Gastroesophageal sphincter (tissue), 4 donors: Measurements from ENCODE around the gene ZNF385B. TPM values are rescaled to one million over a fixed set of nuclear protein-coding genes. Genes with fewer than 3 reads are reported as not detected.
"Not testable (repeated sequence)": the region's sequence is repeated elsewhere in the genome, so short reads cannot be mapped to it uniquely, and the experiment has no call there.

Experiments used
- ATAC-seq: fragments of 150-250 bp; one replicate; pipeline ENCODE4 v1.9.1; 2016; ENCODE audit warnings: mild to moderate bottlenecking, moderate library complexity
- H3K27ac ChIP-seq, 4 donors: fragments of 200-600 bp; sonication (generic) in 3 of 4; 1 replicate in 3 of 4; 2 replicates in 1 of 4; pipeline ENCODE4 v1.5.1; 2016 to 2019
- H3K27me3 ChIP-seq: fragments of 200-600 bp; sonication (generic); one replicate; pipeline ENCODE4 v1.5.1; 2019
- H3K36me3 ChIP-seq, 2 donors: fragments of 200-600 bp; sonication (generic); one replicate each; pipeline ENCODE4 v1.5.1; 2019; ENCODE audit warnings: control low read depth in 1 of 2
- H3K4me1 ChIP-seq, 3 donors: fragments of 200-600 bp; sonication (generic); 1 replicate in 2 of 3; 2 replicates in 1 of 3; pipeline ENCODE4 v1.5.1; 2016 to 2019; ENCODE audit warnings: control low read depth in 2 of 3
- H3K4me3 ChIP-seq, 2 donors: fragments of 200-600 bp; sonication (generic); one replicate each; pipeline ENCODE4 v1.5.1; 2019; ENCODE audit warnings: mild to moderate bottlenecking in 1 of 2, moderate library complexity in 1 of 2
- H3K9me3 ChIP-seq, 3 donors: fragments of 200-600 bp; sonication (generic); one replicate each; pipeline ENCODE4 v1.5.1; 2017 to 2019; ENCODE audit warnings: control low read depth in 2 of 3
- EP300 ChIP-seq: sonication (generic); formaldehyde crosslinking; IDR thresholded peaks from one replicate; pipeline ENCODE4 v1.6.1; 2017; ENCODE audit warnings: antibody characterized with exemption, mild to moderate bottlenecking
- POLR2A ChIP-seq, 2 donors: fragments of 450-650 bp; IDR thresholded peaks; one replicate each; pipeline ENCODE4 v1.6.1; 2017; ENCODE audit warnings: antibody characterized with exemption in 2 of 2, mild to moderate bottlenecking in 2 of 2, moderate library complexity in 1 of 2
- POLR2AphosphoS5 ChIP-seq: sonication (generic); formaldehyde crosslinking; IDR thresholded peaks from one replicate; pipeline ENCODE4 v1.6.1; 2017; ENCODE audit warnings: antibody characterized with exemption
- WGBS, 2 donors: methylation state at CpG; one replicate each; pipeline ENCODE4 v1.1.5; 2018; ENCODE audit warnings: low coverage in 1 of 2; 5-methylcytosine and 5-hydroxymethylcytosine counted together
- total RNA-seq, 4 donors: library from RNA; depleted of rRNA; stranded (reverse); fragments of >200 nt; gene quantifications; one replicate each; pipeline ENCODE4 v1.1.0, GENCODE V29; 2016
- TF ChIP-seq, protein P1 (sequence below), 4 experiments: fragments of 200-600 bp in 2 of 4; fragments of 450-650 bp in 2 of 4; sonication (generic) in 1 of 4; IDR thresholded peaks; one replicate each; pipeline ENCODE4 v1.5.1; 2017 to 2019; ENCODE audit warnings: antibody characterized with exemption in 4 of 4, mild to moderate bottlenecking in 2 of 4, moderate library complexity in 2 of 4

The ZNF385B gene
- total RNA-seq, 4 donors from 2014 or later = 2.7 to 7.6 (median 3.9) TPM

DNA sequence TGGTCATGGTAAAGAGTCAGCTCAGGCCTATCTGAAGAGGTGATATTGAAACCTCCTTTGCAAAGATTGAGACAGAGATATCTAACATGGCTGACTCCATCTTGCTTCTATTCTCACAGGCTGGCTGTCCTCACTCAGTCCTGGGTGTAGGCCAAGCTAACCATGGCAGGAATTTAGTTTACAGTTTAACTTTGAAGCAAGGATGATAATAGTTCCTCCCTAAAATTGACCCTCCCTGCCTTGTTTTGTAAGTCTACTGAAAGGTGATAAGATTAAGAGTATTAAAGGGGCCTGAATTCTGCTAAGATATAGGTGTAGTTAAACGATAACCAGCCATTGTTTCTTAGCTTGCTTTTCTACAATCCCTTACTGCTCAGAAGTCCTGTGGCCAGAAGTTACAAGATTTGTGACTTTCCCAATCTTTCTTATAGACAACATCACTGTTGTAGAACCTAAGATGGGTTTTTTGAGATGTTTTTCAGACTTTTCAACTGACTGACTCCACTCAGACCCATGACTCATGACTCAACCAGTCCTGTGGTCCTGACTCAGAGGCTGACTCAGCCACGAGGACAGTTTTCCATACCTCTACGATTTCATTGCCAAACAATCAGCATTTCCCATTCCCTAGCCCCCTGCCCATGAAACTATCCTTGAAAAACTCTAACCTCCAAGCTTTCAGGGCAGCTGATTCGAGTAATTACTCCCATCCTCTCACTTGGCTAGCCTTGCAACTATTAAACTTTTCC lies 401.1 kb downstream of the ZNF385B start:
- Histone ChIP-seq H3K4me3 (no peak overlapping the region), H3K9me3 (no peaks in the 10 kb centered on the region), H3K4me1 (no peaks in the 10 kb centered on the region), H3K36me3 (no peaks in the 10 kb centered on the region), H3K27me3 (no peaks in the 10 kb centered on the region), H3K27ac (peak overlapping the region in 1 of 4 donors; percentile 34)
- WGBS, 2 donors = 42 to 47% methylated on average over 2 to 4 of the region's 4 CpGs
- peak; percentile 51 for ATAC-seq
- TF ChIP-seq, protein P1, sequence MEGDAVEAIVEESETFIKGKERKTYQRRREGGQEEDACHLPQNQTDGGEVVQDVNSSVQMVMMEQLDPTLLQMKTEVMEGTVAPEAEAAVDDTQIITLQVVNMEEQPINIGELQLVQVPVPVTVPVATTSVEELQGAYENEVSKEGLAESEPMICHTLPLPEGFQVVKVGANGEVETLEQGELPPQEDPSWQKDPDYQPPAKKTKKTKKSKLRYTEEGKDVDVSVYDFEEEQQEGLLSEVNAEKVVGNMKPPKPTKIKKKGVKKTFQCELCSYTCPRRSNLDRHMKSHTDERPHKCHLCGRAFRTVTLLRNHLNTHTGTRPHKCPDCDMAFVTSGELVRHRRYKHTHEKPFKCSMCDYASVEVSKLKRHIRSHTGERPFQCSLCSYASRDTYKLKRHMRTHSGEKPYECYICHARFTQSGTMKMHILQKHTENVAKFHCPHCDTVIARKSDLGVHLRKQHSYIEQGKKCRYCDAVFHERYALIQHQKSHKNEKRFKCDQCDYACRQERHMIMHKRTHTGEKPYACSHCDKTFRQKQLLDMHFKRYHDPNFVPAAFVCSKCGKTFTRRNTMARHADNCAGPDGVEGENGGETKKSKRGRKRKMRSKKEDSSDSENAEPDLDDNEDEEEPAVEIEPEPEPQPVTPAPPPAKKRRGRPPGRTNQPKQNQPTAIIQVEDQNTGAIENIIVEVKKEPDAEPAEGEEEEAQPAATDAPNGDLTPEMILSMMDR (IDR thresholded peaks at IDR 0.05) = no peak
- no peak for TF ChIP-seq POLR2AphosphoS5
- TF ChIP-seq POLR2A (IDR thresholded peaks at IDR 0.05) = no peak
- TF ChIP-seq EP300 = no peak

DNA sequence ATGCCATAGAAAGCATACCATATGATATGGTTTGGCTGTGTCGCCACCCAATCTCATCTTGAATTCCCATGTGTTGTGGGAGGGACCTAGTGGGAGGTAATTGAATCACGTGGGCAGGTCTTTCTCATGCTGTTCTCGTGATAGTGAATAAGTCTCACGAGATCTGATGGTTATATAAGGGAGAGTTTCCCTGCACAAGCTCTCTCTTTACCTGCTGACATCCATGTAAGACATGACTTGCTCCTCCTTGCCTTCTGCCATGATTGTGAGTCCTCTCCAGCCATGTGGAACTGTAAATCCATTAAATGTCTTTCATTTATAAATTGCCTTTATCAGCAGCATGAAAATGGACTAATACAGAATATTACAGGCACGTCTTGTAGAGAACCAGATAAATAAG lies 403.3 kb downstream of the ZNF385B start:
- H3K36me3 ChIP-seq, H3K27me3 ChIP-seq, H3K9me3 ChIP-seq, ATAC-seq, H3K4me3 ChIP-seq, H3K4me1 ChIP-seq, H3K27ac ChIP-seq: not testable (repeated sequence)
- 83 to 95% methylated on average over 5 of the region's 5 CpGs for WGBS, 2 donors

DNA sequence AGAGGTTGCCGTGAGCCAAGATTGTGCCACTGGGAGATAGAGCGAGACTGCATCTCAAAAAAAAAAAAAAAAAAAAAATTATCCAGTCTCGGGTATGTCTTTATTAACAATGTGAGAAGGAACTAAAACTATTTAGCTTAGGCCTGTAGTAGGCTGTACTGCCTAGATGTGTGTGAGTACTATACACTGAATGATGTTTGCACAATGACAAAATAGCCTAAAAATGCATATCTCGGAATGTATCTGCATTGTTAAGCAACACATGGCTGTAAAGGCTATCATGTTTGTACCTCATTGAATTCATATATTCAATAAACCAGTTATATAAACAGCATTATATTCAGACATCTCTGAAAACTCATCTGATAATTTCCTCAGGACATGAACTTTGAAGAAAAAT lies 405.6 kb downstream of the ZNF385B start:
- no peaks in the 10 kb centered on the region for H3K36me3 ChIP-seq
- ATAC-seq = no peak
- no peak for TF ChIP-seq POLR2AphosphoS5
- TF ChIP-seq POLR2A (IDR thresholded peaks at IDR 0.05) = no peak
- TF ChIP-seq EP300 = no peak
- TF ChIP-seq, protein P1 (IDR thresholded peaks at IDR 0.05) = no peak
- no peak overlapping the region for H3K4me3 ChIP-seq
- 91 to 98% methylated on average over 4 of the region's 4 CpGs for WGBS, 2 donors
- H3K27me3 ChIP-seq = no peaks in the 10 kb centered on the region
- no peaks in the 10 kb centered on the region for H3K9me3 ChIP-seq
- no peak overlapping the region for H3K27ac ChIP-seq
- no peaks in the 10 kb centered on the region for H3K4me1 ChIP-seq

DNA sequence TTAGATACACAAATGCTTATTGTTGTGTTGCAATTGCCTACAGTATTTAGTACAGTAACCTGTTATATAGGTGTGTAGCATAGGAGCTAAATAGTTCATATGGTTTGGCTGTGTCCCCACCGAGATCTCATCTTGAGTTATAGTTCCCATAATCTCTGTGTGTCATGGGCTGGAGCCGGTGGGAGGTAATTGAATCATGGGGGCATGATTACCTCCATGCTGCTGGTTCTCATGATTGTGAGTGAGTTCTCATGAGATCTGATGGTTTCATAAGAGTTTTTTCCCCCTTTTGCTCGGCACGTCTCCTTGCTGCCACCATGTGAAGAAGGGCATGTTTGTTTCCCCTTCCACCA lies 406.3 kb downstream of the ZNF385B start:
- WGBS, 2 donors = 75 to 96% methylated on average over 3 of the region's 4 CpGs
- Histone ChIP-seq H3K36me3 (no peaks in the 10 kb centered on the region), H3K4me3 (no peak overlapping the region), H3K9me3 (no peaks in the 10 kb centered on the region), H3K4me1 (no peaks in the 10 kb centered on the region), H3K27ac (no peak overlapping the region), H3K27me3 (no peaks in the 10 kb centered on the region)
- TF ChIP-seq EP300 = no peak
- no peak for TF ChIP-seq POLR2A (IDR thresholded peaks at IDR 0.05)
- ATAC-seq = no peak

DNA sequence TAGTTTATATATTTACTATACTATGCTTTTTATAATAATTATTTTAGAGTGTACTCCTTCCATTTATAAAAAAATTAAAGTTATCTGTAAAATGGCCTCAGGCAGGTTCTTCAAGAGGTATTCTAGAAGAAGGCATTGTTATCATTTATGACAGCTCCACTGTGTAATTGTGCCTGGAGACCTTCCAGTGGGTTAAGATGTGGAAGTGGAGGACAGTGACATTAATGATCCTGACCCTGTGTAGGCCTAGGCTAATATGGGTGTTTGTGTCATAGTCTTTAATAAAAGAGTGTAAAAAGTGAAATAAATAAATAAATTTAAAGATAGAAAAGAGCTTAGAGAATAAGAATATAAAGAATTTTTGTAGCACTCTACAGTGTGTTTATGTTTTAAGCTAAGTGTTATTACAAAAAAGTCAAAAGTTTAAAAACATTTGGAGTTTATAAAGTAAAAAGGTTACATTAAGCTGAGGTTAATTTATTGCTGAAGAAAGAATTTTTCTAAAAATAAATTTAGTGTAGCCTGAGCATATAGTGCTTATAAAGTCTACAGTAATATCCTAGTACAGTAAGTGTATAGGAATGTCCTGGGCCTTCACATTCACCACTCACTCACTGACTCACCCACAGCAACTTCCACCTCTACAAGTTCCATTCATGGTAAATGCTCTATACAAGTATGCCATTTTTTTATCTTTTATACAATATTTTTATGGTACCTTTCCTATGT lies 406.8 kb downstream of the ZNF385B start:
- Histone ChIP-seq H3K9me3 (no peaks in the 10 kb centered on the region), H3K36me3 (no peaks in the 10 kb centered on the region), H3K4me3 (no peak overlapping the region), H3K27ac (no peak overlapping the region), H3K4me1 (no peaks in the 10 kb centered on the region), H3K27me3 (no peaks in the 10 kb centered on the region)
- no peak for ATAC-seq
- no peak for TF ChIP-seq POLR2AphosphoS5
- TF ChIP-seq EP300 = no peak
- TF ChIP-seq, protein P1 (IDR thresholded peaks at IDR 0.05) = no peak
- no peak for TF ChIP-seq POLR2A (IDR thresholded peaks at IDR 0.05)

DNA sequence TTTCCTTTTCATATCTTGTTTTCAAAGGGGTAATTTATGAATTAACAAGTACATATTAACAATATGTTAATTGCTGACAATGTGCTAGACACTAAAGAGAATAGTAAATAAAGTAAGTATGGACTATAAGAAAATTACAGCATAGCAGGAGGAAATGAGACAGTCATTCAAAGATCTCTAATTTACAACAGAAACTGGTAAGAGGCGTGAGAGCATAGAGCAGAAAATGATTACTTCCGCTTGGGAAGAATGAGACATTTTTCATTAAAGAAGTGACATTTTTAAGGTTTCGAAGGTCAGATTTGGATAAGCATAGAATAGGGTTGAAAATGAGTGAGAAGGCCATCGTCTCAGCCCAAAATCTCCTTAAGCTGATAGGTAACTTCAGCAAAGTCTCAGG lies 412.4 kb downstream of the ZNF385B start:
- ATAC-seq = no peak
- H3K4me1 ChIP-seq = peaks cover 0 to 7% (median 0%) of the 10 kb centered on the region in 3 donors
- no peaks in the 10 kb centered on the region for H3K36me3 ChIP-seq
- no peaks in the 10 kb centered on the region for H3K27me3 ChIP-seq
- no peak overlapping the region for H3K4me3 ChIP-seq
- no peaks in the 10 kb centered on the region for H3K9me3 ChIP-seq
- 78 to 90% methylated on average over 4 of the region's 4 CpGs for WGBS, 2 donors
- no peak overlapping the region for H3K27ac ChIP-seq
- TF ChIP-seq, protein P1 (IDR thresholded peaks at IDR 0.05) = no peak
- TF ChIP-seq POLR2AphosphoS5 (no peak), EP300 (no peak), POLR2A (IDR thresholded peaks at IDR 0.05) (no peak)
